ENCODE measurements around the gene PDE12. TPM values are rescaled to one million over a fixed set of nuclear protein-coding genes. Genes with fewer than 3 reads are reported as not detected.
A peak's percentile ranks its signal among the peaks of the same experiment; 100 is the strongest.
"Not testable (repeated sequence)": the region's sequence is repeated elsewhere in the genome, so short reads cannot be mapped to it uniquely, and the experiment has no call there.

Gene PDE12
- polyA plus RNA-seq, 1 donor from 2014 or later, result 14.7 TPM

DNA sequence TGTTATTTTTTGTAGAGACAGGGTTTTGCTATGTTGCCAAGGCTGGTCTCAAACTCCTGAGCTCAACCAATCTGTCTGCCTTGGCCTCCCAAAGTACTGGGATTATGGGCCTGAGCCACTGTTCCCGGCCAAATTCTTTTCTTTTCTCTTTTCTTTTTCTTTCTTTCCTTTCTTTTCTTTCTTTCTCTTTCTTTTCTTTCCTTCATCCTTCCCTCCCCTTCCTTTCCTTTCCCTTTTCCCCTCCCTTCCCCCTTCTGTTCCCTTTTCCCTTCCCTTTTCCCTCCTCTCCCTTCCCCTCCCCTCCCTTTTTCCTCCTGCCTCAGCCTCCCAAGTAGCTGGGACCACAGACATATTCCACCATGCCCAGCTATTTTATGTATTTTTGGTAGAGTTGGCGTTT is 44.1 kb downstream of the PDE12 start:
- peak overlapping the region in 1 of 4 donors; percentile 37 for H3K4me3 Mint-ChIP-seq
- H3K27me3 Mint-ChIP-seq, result no peaks in the 10 kb centered on the region
- H3K36me3 Mint-ChIP-seq, result peaks cover 2% of the 10 kb centered on the region
- H3K4me1 Mint-ChIP-seq, result peaks cover 12 to 14% (median 12%) of the 10 kb centered on the region in 3 donors
- no peak overlapping the region for H3K27ac Mint-ChIP-seq
- H3K9me3 Mint-ChIP-seq, result no peaks in the 10 kb centered on the region

GRCh38 chr3:57604971-57605370 is 48.9 kb downstream of the PDE12 start:
- Mint-ChIP-seq H3K36me3 (peaks cover 11% of the 10 kb centered on the region), H3K4me1 (no peaks in the 10 kb centered on the region), H3K9me3 (peaks cover 2 to 9% (median 7%) of the 10 kb centered on the region in 3 donors), H3K27ac (no peak overlapping the region), H3K4me3 (no peak overlapping the region), H3K27me3 (no peaks in the 10 kb centered on the region)

DNA sequence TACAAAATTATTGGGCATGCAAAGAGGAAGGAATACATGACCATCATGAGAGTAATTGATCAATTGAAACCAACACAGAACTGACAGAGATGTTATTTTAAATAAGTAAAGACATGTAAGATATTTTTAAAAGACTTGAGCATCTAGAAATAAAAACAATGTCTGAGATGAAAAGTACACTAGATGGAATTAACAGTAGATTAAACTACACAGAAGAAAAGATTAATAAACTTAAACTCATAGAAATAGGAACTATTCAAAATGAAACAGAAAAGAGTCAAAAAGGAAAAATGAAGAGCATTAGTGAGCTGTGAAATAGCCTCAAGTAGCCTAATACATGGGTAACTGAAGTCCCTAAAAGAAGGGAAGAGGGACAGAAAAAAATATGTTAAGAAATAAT is 49.6 kb downstream of the PDE12 start:
- peaks cover 13% of the 10 kb centered on the region for H3K36me3 Mint-ChIP-seq
- H3K27ac Mint-ChIP-seq, result no peak overlapping the region

DNA sequence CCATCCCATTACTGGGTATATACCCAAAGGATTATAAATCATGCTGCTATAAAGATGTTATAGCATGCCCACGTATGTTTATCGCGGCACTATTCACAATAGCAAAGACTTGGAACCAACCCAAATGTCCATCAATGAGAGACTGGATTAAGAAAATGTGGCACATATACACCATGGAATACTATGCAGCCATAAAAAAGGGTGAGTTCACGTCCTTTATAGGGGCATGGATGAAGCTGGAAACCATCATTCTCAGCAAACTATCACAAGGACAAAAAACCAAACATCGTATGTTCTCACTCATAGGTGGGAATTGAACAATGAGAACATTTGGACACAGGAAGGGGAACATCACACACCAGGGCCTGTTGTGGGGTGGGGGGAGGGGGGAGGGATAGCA is 55.8 kb downstream of the PDE12 start:
- not testable (repeated sequence) for H3K4me1 Mint-ChIP-seq, H3K27ac Mint-ChIP-seq, H3K36me3 Mint-ChIP-seq, H3K27me3 Mint-ChIP-seq, H3K4me3 Mint-ChIP-seq
- H3K9me3 Mint-ChIP-seq, result peaks cover 2 to 15% (median 4%) of the 10 kb centered on the region in 3 donors

More for the DNA sequence above, 49.6 kb downstream of the PDE12 start:
- Mint-ChIP-seq H3K4me1 (no peaks in the 10 kb centered on the region), H3K4me3 (no peak overlapping the region), H3K27me3 (no peaks in the 10 kb centered on the region), H3K9me3 (peaks cover 2 to 13% (median 7%) of the 10 kb centered on the region in 3 donors)

DNA sequence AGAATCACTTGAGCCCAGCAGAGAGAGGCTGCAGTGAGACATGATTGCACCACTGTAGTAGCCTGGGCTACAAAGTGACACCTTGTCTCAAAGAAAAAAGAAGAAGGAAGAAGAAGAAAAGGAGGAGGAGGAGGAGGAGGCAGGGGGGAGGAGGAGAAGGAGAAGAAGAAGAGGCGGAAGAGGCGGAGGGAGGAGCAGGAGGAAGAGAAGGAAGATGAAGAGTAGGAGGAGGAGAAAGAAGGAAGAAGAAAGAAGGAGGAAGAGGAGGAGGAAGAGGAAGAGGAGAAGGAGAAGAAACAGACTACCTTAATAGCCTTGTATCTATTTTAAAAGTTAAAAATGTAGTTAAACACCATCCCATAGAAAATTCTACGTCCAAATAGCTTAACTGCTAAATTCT is 60.2 kb downstream of the PDE12 start:
- peaks cover 1% of the 10 kb centered on the region for H3K36me3 Mint-ChIP-seq

More for the DNA sequence above, 60.2 kb downstream of the PDE12 start:
- Mint-ChIP-seq H3K27me3 (no peaks in the 10 kb centered on the region), H3K9me3 (no peaks in the 10 kb centered on the region), H3K4me1 (no peaks in the 10 kb centered on the region), H3K27ac (no peak overlapping the region), H3K4me3 (no peak overlapping the region)

Other genes starting within 250 kb of the PDE12 start
- gene DNAH12, start 11.9 kb upstream of the PDE12 start, polyA plus RNA-seq, result not detected
- 114 TPM for gene ARF4, start 41.1 kb downstream of the PDE12 start, polyA plus RNA-seq
- 25.5 TPM for gene DENND6A, start 136.8 kb downstream of the PDE12 start, polyA plus RNA-seq
- 17.6 TPM for gene SLMAP, start 200.0 kb downstream of the PDE12 start, polyA plus RNA-seq

Measured in IgD-negative memory B cell (primary cell).